Measurements from ENCODE around the gene SLC35A1.

SLC35A1 gene

GRCh38 chr6:87482366-87482765, 9.6 kb downstream of the SLC35A1 start:
- no peaks in the 10 kb centered on the region for H3K4me1 ChIP-seq (ENCODE audit: control insufficient read depth, insufficient read depth, low read length)
- ChIA-PET POLR2A (no interaction called here), CTCF (interaction anchor here (0.8 kb wide), 1 partner anchor 202 kb away, joined by 3 read pairs; no protein-coding TSS in a partner anchor)
- H3K36me3 ChIP-seq (ENCODE audit: control insufficient read depth in 2 of 2, insufficient read depth in 1 of 2, low read length in 2 of 2) = peaks cover 0 to 28% of the 10 kb centered on the region in 2 experiments; a peak in 1 of 3 replicates
- H3K9me3 ChIP-seq (ENCODE audit: control insufficient read depth, insufficient read depth, low read depth, low read length) = no peaks in the 10 kb centered on the region
- H3K4me3 ChIP-seq (ENCODE audit: low read depth, low read length) = no peak overlapping the region
- TF ChIP-seq ZNF133 (tag by site-specific recombination; IDR thresholded peaks at IDR 0.05) (no peak), ATF2 (tag by site-specific recombination; IDR thresholded peaks at IDR 0.05; ENCODE audit: low read depth) (no peak), ZNF341 (tag by site-specific recombination; IDR thresholded peaks at IDR 0.05; ENCODE audit: low read depth) (no peak), KLF10 (tag by site-specific recombination; IDR thresholded peaks at IDR 0.05) (no peak)
- no peak overlapping the region for H3K27ac ChIP-seq (ENCODE audit: extremely low read depth, low read depth, low read length)

DNA sequence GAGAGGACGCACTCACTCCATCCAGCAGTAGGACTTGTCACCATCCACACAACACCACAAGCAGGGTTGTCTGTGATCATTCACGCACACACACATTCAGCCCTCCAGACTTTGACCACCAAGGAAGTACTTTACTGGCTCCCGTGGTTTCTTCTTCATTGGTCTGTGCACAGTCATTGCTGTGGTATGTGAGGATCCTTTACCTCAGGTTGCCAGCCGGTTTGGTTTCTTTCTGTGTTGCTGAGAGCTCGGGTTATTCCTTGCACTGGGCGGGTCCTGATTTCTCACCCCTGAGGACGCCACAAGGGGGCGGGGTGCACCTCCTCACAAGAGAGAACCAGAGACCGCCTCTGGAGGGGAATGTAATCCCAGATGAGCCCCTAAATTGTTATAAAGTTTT, 11.2 kb downstream of the SLC35A1 start:
- TF ChIP-seq, protein P1, sequence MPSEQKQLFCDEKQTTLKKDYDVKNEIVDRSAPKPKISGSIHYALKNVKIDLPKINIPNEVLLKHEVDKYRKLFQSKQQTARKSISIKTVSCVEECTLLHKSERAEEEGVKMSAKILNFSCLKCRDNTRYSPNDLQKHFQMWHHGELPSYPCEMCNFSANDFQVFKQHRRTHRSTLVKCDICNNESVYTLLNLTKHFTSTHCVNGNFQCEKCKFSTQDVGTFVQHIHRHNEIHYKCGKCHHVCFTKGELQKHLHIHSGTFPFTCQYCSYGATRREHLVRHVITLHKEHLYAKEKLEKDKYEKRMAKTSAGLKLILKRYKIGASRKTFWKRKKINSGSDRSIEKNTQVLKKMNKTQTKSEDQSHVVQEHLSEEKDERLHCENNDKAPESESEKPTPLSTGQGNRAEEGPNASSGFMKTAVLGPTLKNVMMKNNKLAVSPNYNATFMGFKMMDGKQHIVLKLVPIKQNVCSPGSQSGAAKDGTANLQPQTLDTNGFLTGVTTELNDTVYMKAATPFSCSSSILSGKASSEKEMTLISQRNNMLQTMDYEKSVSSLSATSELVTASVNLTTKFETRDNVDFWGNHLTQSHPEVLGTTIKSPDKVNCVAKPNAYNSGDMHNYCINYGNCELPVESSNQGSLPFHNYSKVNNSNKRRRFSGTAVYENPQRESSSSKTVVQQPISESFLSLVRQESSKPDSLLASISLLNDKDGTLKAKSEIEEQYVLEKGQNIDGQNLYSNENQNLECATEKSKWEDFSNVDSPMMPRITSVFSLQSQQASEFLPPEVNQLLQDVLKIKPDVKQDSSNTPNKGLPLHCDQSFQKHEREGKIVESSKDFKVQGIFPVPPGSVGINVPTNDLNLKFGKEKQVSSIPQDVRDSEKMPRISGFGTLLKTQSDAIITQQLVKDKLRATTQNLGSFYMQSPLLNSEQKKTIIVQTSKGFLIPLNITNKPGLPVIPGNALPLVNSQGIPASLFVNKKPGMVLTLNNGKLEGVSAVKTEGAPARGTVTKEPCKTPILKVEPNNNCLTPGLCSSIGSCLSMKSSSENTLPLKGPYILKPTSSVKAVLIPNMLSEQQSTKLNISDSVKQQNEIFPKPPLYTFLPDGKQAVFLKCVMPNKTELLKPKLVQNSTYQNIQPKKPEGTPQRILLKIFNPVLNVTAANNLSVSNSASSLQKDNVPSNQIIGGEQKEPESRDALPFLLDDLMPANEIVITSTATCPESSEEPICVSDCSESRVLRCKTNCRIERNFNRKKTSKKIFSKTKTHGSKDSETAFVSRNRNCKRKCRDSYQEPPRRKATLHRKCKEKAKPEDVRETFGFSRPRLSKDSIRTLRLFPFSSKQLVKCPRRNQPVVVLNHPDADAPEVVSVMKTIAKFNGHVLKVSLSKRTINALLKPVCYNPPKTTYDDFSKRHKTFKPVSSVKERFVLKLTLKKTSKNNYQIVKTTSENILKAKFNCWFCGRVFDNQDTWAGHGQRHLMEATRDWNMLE (tag by site-specific recombination; conservative IDR thresholded peaks at IDR 0.05; ENCODE audit: low read depth) = no peak
- TF ChIP-seq ZNF473 (tag by site-specific recombination; IDR thresholded peaks at IDR 0.05) (no peak), ZBTB8A (tag by site-specific recombination; IDR thresholded peaks at IDR 0.05) (no peak), ZNF133 (tag by site-specific recombination; IDR thresholded peaks at IDR 0.05) (no peak), ZNF132 (tag by site-specific recombination; IDR thresholded peaks at IDR 0.05; ENCODE audit: borderline replicate concordance) (no peak), CTCF (tag by site-specific recombination; IDR thresholded peaks at IDR 0.05) (peak; percentile 28; the same call in 1 of the 2 replicates), ZNF530 (tag by site-specific recombination; IDR thresholded peaks at IDR 0.05; ENCODE audit: low read depth) (no peak), ZNF843 (tag by site-specific recombination; IDR thresholded peaks at IDR 0.05) (no peak), PATZ1 (tag by site-specific recombination; IDR thresholded peaks at IDR 0.05) (no peak), KLF9 (tag by site-specific recombination; IDR thresholded peaks at IDR 0.05; ENCODE audit: low read depth) (peak; percentile 35; the same call in 1 of the 2 replicates), ZNF660 (tag by site-specific recombination; IDR thresholded peaks at IDR 0.05) (0 out of 2 replicates have a peak, but pooled peaks have one; percentile 58), ZNF623 (tag by site-specific recombination; IDR thresholded peaks at IDR 0.05) (no peak), ZNF654 (tag by site-specific recombination; IDR thresholded peaks at IDR 0.05; ENCODE audit: low read depth) (peak; percentile 25; the same call in 1 of the 2 replicates), ZFP41 (tag by site-specific recombination; IDR thresholded peaks at IDR 0.05; ENCODE audit: borderline replicate concordance) (no peak), ZSCAN23 (tag by site-specific recombination; IDR thresholded peaks at IDR 0.05) (no peak)
- TF ChIP-seq, protein P2, sequence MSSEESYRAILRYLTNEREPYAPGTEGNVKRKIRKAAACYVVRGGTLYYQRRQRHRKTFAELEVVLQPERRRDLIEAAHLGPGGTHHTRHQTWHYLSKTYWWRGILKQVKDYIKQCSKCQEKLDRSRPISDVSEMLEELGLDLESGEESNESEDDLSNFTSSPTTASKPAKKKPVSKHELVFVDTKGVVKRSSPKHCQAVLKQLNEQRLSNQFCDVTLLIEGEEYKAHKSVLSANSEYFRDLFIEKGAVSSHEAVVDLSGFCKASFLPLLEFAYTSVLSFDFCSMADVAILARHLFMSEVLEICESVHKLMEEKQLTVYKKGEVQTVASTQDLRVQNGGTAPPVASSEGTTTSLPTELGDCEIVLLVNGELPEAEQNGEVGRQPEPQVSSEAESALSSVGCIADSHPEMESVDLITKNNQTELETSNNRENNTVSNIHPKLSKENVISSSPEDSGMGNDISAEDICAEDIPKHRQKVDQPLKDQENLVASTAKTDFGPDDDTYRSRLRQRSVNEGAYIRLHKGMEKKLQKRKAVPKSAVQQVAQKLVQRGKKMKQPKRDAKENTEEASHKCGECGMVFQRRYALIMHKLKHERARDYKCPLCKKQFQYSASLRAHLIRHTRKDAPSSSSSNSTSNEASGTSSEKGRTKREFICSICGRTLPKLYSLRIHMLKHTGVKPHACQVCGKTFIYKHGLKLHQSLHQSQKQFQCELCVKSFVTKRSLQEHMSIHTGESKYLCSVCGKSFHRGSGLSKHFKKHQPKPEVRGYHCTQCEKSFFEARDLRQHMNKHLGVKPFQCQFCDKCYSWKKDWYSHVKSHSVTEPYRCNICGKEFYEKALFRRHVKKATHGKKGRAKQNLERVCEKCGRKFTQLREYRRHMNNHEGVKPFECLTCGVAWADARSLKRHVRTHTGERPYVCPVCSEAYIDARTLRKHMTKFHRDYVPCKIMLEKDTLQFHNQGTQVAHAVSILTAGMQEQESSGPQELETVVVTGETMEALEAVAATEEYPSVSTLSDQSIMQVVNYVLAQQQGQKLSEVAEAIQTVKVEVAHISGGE (tag by site-specific recombination; conservative IDR thresholded peaks at IDR 0.05; ENCODE audit: low read depth) = no peak
- no peak overlapping the region for H3K4me3 ChIP-seq (ENCODE audit: low read depth, low read length)
- no peak overlapping the region for H3K27ac ChIP-seq (ENCODE audit: extremely low read depth, low read depth, low read length)
- CTCF ChIA-PET = no interaction called here
- H3K9me3 ChIP-seq (ENCODE audit: control insufficient read depth, insufficient read depth, low read depth, low read length) = no peaks in the 10 kb centered on the region
- POLR2A ChIA-PET = no interaction called here
- peaks cover 0 to 14% of the 10 kb centered on the region in 2 experiments; a peak in 1 of 3 replicates for H3K36me3 ChIP-seq (ENCODE audit: control insufficient read depth in 2 of 2, insufficient read depth in 1 of 2, low read length in 2 of 2)
- H3K4me1 ChIP-seq (ENCODE audit: control insufficient read depth, insufficient read depth, low read length) = no peaks in the 10 kb centered on the region
